Lower leg skin (tissue), 4 donors: Measurements from ENCODE around the gene MCRIP2. TPM values are rescaled to one million over a fixed set of nuclear protein-coding genes. Genes with fewer than 3 reads are reported as not detected.
A peak's percentile ranks its signal among the peaks of the same experiment; 100 is the strongest.

Source experiments
- DNase-seq, 2 donors: peaks; one replicate each; pipeline ENCODE4 v3.0.0-alpha.2; 2019; ENCODE audit warnings: low spot score in 2 of 2
- H3K4me3 ChIP-seq: fragments of 200-600 bp; sonication (generic); 2 replicates; pipeline ENCODE4 v1.5.1; 2017; ENCODE audit warnings: mild to moderate bottlenecking, low read depth; ENCODE audit not compliant: poor library complexity, severe bottlenecking
- CTCF ChIP-seq, 3 donors: fragments of 450-650 bp; IDR thresholded peaks; one replicate each; pipeline ENCODE4 v1.5.1; 2016; ENCODE audit warnings: antibody characterized with exemption in 3 of 3, mild to moderate bottlenecking in 3 of 3, moderate library complexity in 2 of 3
- POLR2A ChIP-seq, 2 donors: fragments of 450-650 bp; IDR thresholded peaks; one replicate each; pipeline ENCODE4 v1.6.1; 2016 to 2017; ENCODE audit warnings: antibody characterized with exemption in 2 of 2, mild to moderate bottlenecking in 1 of 2, moderate library complexity in 1 of 2
- WGBS, 2 donors: methylation state at CpG; one replicate each; pipeline ENCODE4 v1.1.5; 2018; 5-methylcytosine and 5-hydroxymethylcytosine counted together
- intact Hi-C: fragments of 100-400 bp; cut with DNase I; formaldehyde crosslinking; loops from one replicate; pipeline ENCODE4 v1.15.0; 2023; ENCODE audit warnings: low total_unique reads
- total RNA-seq, 4 donors: library from RNA; depleted of rRNA; stranded (reverse); fragments of >200 nt; gene quantifications; one replicate each; pipeline ENCODE4 v1.1.0, GENCODE V29; 2016

MCRIP2 gene
- total RNA-seq, 4 donors from 2014 or later, result 10.5 to 31.3 (median 23.2) TPM

DNA sequence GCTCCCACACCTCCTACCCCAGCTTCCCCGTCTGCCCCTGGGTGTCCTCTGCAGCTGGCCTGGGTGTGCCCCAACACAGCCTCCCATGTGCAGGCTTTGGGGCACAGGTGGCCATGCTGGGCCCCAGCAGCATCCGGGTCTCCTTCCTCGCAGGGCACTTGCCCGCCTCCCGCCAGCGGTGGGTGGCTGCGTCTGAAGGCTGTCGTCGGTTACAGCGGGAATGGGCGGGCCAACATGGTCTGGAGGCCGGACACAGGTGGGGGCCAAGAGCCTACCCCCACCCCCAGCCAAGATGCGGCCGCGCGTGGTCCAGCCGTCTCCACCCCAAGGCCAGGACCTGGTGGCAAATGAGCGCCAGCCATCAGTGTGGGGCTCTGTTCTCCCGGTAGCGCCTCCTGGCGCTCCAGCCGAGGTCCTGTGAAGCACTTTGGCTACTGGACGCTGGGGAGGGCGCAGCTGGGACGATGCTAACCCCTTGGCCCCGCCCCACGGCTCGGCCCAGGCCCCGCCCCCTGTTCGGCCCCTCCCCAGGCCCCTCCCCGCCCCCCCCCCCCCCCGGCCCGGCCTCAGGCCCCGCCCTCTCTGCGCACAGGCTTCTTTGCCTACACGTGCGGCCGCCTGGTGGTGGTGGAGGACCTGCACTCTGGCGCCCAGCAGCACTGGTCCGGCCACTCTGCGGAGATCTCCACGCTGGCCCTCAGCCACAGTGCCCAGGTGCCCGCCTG is 19.0 kb downstream of the MCRIP2 start:
- intact Hi-C loops, result loop anchor here (10.0 kb wide), 1 partner anchor 116 kb away; no protein-coding TSS in a partner anchor
- H3K4me3 ChIP-seq, result no peak overlapping the region
- WGBS, 2 donors, result 31 to 65% methylated on average over 17 to 23 of the region's 43 CpGs
- no peak for TF ChIP-seq CTCF (IDR thresholded peaks at IDR 0.05)
- no peak for TF ChIP-seq POLR2A (IDR thresholded peaks at IDR 0.05)
- peak; percentile 68 to 96 for DNase-seq

DNA sequence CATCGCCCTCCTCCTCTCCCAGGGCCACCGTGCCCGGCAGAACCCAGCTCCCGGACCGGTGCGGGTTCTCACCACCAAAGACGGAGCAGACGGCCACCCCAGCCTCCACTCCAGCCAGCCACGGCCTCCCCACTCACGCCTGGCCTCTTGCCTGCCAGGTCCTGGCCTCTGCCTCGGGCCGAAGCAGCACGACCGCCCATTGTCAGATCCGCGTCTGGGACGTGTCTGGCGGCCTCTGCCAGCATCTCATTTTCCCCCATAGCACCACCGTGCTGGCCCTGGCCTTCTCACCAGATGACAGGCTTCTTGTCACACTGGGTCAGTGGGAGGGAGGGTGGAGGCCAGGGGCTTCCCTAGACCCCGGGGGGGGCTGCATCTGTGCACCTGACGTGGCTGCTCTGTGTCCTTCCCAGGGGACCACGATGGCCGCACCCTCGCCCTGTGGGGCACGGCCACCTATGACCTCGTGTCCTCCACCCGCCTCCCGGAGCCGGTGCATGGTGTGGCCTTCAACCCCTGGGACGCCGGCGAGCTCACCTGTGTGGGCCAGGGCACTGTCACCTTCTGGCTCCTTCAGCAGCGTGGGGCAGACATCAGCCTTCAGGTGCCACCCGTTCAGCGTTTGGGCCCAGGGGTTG is 19.7 kb downstream of the MCRIP2 start:
- intact Hi-C loops, result loop anchor here (10.0 kb wide), 1 partner anchor 117 kb away; no protein-coding TSS in a partner anchor
- DNase-seq, result no peak
- WGBS, 2 donors, result 53 to 79% methylated on average over 29 to 32 of the region's 35 CpGs
- TF ChIP-seq POLR2A (IDR thresholded peaks at IDR 0.05) (no peak), CTCF (IDR thresholded peaks at IDR 0.05) (no peak)
- H3K4me3 ChIP-seq, result no peak overlapping the region

- intact Hi-C loops, result loop anchor here (10.0 kb wide), 1 partner anchor 117 kb away; no protein-coding TSS in a partner anchor
- TF ChIP-seq CTCF (IDR thresholded peaks at IDR 0.05) (no peak), POLR2A (IDR thresholded peaks at IDR 0.05) (no peak)
- DNase-seq, result no peak
- no peak overlapping the region for H3K4me3 ChIP-seq
- 92% methylated on average over 7 to 15 of the region's 19 CpGs for WGBS, 2 donors
Observed at GRCh38 chr16:662095-662494, 20.5 kb downstream of the MCRIP2 start.

- intact Hi-C loops, result loop anchor here (10.0 kb wide), 1 partner anchor 118 kb away; no protein-coding TSS in a partner anchor
- H3K4me3 ChIP-seq, result no peak overlapping the region
- no peak for DNase-seq
- TF ChIP-seq POLR2A (IDR thresholded peaks at IDR 0.05) (no peak), CTCF (IDR thresholded peaks at IDR 0.05) (no peak)
- WGBS, 2 donors, result 89 to 94% methylated on average over 17 to 18 of the region's 21 CpGs
Observed at GRCh38 chr16:662597-662996, 21.0 kb downstream of the MCRIP2 start.

GRCh38 chr16:666572-666971 is 24.9 kb downstream of the MCRIP2 start:
- intact Hi-C loops, result loop anchor here (10.0 kb wide), 1 partner anchor 122 kb away; no protein-coding TSS in a partner anchor
- no peak for DNase-seq
- WGBS, 2 donors, result 66 to 72% methylated on average over 12 to 13 of the region's 13 CpGs
- H3K4me3 ChIP-seq, result no peak overlapping the region
- no peak for TF ChIP-seq POLR2A (IDR thresholded peaks at IDR 0.05)
- TF ChIP-seq CTCF (IDR thresholded peaks at IDR 0.05), result no peak
